Tongue (tissue), 2 donors: ENCODE results near the gene RGS4. TPM values are rescaled to one million over a fixed set of nuclear protein-coding genes. Genes with fewer than 3 reads are reported as not detected.
A peak's percentile ranks its signal among the peaks of the same experiment; 100 is the strongest.
"Not testable (repeated sequence)": the region's sequence is repeated elsewhere in the genome, so short reads cannot be mapped to it uniquely, and the experiment has no call there.

ENCODE experiments used
- DNase-seq: peaks from one replicate; pipeline ENCODE4 v3.0.0-alpha.2; 2015
- total RNA-seq: library from RNA; depleted of rRNA; stranded (reverse); fragments of >200 nt; gene quantifications from one replicate; pipeline ENCODE4 v1.2.3, GENCODE V29; 2014

The RGS4 gene
- total RNA-seq, 1 donor from 2014 or later, result 3.9 TPM

DNA sequence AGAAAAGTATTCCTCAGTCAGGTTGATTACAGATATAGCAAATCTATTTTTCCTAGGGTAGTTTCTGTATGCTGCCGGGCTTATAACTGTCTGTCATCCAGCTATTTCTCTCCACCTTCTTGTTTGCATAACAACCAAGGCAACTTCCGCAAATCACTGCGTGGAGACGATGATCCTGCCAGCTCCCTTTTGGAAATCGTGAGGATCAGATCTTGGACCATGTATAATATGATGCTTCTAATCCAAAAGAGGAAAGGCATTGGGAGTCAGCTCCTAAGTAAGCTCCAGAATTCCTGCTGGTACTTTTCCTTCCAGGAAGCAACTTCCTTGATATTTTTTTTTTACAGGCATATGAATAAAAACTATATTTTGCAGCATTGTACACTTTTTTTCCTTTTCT is 445 bp upstream of the RGS4 start:
- DNase-seq, result peak; percentile 19

- no peak for DNase-seq
Measured at GRCh38 chr1:163069655-163070277, 605 bp downstream of the RGS4 start.

DNA sequence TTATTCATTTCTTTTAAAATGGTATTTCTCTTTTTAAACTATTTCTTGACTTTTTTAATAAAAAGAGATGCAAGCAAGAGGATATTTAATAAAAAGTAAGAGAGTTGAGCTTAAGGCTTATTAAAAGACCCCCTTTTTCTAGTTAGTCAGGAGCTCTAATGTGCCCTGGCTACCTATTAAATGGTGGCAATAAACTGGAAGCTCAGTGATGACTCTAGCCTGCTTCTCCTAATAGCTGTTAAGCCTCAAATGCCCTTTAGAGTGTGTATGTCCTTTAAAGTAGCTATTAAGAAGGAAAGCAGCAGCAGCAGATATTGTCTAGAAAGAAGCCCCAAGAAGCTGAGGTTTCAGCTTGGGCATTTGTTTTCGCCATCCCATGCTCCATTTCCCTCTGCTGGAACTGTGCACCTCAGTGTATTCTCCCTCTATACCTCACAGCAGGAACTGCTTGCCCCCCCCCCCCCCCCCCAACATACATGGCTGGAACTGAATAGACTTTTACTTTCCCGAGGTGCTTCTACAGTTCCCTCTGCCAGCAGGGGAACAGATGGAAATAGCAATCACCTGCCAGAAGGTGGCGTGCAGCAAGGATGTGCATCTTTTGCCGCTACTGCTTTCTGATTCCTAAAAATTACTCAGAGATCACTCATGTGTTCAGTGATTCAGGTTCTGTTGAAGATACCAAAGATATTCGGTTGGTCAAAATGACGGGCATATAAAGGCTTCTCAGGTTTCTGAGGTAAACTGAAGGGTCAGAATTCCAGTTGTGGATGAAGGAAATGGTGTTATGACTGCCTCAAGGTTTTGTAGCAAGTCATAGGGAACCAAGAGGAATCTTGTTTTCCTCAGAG is 2.5 kb downstream of the RGS4 start:
- DNase-seq, result peak; percentile 68

GRCh38 chr1:163072658-163073057 is 3.5 kb downstream of the RGS4 start:
- DNase-seq, result no peak

DNA sequence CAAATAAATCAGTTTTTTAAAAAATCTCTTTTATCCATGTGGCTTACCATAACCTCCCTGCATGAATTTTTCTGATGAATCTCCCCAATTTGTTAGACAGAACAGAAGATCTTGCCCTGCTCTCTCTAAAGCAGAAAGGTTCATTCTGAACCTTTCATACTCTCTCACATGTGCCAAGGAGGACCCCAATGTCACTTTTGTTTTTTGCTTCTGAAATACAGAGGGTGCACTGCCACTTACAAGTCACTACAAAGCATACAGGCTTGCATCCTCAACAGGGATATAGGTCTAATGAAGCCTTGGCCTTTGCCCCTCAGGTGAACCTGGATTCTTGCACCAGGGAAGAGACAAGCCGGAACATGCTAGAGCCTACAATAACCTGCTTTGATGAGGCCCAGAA is 4.8 kb downstream of the RGS4 start:
- no peak for DNase-seq

DNA sequence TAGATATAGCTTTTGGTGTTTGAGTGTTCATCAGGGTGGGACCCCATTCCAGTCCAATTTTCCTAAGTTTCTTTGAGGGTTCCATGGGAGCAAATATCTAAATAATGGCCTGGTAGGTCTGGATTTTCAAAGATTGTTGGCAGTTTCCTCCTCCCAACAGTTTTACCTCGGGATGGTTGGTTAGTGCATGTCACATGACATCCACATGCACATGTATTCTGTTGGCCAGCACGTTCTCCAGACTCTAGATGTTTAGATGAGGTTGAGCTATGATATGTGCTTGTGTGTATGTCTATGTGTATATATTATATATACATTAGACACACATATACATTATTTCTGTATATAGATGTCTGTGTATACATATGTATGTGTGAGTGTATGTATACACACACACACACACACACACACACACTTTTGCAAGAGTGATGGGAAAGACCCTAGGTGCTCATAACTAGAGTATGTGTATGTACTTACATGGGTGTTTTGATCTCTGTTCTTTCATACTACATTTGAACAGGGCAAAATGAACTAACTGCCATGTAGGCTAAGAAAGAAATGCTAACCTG is 5.6 kb downstream of the RGS4 start:
- no peak for DNase-seq

DNA sequence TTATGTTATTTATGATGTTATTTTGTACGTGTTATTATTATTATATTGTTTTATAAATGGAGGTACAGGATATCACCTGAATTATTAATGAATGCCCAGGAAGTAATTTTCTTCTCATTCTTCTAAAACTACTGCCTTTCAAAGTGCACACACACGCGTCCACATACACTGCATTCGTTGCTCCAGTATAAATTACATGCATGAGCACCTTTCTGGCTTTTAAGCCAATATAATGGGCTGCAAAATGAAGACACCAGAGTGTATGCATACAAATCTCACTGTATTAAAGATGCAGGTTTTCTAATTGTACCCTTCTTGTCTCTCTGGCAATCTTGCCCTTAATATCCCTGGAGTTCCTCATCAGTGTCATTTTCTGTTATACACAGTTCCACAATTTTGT is 6.9 kb downstream of the RGS4 start:
- DNase-seq, result no peak

DNA sequence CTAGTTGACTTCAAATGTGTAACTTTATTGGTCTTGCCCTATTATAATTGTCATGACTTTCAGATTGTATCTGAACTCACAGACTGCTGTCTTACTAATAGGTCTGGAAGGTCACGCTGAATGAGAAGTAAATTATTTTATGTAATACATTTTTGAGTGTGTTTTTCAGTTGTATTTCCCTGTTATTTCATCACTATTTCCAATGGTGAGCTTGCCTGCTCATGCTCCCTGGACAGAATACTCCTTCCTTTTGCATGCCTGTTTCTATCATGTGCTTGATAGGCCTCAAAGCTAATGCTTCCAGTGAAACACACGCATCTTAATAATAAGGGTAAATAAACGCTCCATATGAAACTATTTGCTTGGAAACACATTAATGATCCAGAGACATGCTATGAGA is 7.3 kb downstream of the RGS4 start:
- DNase-seq, result no peak

DNA sequence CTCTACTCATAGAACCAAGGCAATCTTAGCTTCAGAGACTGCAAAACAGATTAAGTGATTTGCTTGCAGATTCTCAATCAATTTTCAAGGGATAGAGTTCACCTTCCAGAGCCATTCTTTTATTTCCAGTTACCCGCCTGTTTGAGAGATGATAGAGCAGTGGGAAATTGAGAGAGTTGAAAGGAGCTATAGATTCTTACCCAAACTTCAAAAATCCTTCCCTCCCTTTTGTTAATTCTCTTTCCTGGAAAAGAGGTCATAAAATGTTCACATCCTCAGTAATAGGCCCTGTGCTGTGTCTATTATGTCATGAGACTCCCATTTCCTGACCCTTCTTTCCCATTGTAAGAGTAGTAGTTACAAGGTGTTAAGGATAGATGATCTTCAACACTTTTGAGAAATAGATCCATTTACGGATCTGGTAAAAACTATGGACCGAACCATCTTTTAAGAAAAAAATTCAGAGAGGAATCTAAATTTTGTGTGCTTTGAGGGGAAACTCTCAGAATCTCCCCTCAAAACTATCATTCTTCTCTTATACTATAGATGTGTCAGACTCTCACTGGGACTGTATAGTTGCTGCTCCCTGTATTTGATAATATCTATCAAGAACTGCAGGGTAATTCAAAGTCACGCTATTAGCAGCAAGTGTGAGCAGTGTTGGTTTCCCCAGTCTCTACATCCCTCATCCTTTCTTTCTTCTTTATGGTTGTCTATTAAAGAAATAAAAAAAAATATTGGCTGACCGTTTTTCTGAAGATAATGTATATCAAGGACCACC is 8.0 kb downstream of the RGS4 start:
- no peak for DNase-seq

- DNase-seq, result no peak
Measured at GRCh38 chr1:163082971-163083370, 13.8 kb downstream of the RGS4 start.

DNA sequence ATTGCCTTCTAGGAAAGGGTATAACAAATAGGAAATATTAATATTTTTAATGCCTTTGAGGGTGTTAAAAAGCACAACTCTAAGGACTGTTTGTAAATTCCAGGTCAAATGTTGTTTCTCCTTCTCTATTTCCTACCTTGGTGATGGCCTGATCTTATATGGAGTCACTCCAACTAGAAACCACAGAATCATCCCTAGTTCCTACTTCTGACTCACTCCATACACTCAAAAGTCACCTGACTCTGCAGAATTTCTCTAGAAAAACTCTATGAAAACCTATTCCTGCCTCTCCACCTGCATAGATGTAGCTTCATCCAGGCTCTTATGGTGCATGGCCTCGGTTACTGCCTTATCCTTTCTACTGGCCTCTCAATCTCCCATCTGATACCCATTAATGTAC is 14.5 kb downstream of the RGS4 start:
- no peak for DNase-seq

DNA sequence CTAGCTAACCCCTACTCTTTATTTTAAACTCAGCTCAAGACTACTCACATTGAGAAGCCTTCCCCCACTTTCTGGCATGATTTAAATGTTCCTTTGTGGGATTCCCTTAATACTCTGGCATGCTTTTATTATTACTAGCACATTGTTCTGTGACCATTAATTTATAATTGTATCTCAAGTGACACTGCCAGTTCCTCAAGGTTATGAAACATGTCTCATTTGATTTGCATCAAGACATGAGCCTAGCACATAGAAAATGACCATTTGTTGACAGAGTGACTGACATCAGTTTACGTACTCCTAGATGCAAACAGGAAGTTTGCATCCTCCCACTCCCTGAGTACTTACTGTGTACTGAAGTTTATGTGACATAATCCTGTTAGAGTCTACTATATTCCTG is 15.2 kb downstream of the RGS4 start:
- DNase-seq, result no peak

DNA sequence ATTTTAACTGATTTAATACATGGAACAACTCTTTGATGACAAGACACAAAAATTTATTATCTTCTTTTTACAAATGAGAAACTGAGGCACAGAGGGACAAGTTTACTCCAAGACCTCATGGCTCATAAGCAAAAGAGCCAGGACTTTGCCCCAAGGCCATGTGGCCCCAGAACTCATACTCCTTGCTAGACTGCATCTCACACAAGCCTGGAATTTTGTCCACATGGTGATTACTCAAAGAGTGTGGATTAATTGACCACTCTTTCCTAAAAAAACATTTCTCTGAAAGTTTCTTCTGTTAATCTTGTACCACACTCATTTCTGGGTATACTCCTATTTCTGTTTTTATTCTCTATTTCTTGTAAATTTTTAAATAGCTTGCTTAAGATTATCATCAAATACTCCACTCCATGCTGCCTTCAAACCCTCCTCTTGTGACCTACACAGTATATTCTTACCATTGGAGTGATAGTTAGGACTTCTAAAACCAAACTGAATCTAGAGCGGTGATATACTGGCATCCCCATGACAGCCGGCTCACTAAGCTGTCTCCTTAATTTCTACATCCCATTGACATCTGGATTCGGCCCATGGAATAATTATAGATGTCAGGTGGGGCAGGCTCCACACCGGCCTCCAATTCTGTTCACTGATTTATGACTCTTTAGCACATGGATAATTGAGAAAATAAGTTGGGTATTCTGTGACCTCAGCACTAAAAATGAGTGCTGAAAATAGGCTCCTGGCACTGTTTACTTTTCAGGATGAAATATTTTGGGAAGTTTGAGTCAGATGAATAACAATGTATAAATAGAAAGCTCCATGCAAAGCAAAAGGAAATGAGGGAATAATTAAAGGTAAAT is 16.1 kb downstream of the RGS4 start:
- no peak for DNase-seq

GRCh38 chr1:163085904-163086268 is 16.7 kb downstream of the RGS4 start:
- no peak for DNase-seq

- not testable (repeated sequence) for DNase-seq
Measured at GRCh38 chr1:163089117-163089516, 20.0 kb downstream of the RGS4 start.

DNA sequence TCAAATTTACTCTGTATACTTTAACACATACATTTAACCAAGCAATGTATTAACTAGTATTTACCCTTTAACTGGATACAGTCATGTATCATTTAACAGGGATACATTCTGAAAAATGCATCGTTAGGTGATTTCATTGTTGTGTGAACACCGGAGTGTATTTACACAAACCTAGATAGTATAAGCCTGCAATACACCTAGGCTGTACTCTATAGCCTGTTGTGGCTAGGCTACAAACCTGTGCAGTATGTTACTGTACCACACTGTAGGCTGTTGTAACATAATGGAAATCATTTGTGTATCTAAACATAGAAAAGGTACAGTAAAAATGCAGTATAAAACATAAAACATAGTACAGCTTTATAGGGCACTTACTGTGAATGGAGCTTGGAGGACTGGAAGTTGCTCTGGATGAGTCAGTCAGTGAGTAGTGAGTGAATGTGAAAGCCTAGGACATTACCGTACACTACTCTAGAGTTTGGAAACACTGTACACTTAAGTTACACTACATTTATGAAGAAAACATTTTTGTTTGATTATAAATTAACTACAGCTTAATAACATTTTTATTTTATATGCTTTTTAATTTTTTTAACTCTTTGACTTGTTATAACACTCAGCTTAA is 21.3 kb downstream of the RGS4 start:
- DNase-seq, result no peak

GRCh38 chr1:163093169-163093568 is 24.0 kb downstream of the RGS4 start:
- no peak for DNase-seq

DNA sequence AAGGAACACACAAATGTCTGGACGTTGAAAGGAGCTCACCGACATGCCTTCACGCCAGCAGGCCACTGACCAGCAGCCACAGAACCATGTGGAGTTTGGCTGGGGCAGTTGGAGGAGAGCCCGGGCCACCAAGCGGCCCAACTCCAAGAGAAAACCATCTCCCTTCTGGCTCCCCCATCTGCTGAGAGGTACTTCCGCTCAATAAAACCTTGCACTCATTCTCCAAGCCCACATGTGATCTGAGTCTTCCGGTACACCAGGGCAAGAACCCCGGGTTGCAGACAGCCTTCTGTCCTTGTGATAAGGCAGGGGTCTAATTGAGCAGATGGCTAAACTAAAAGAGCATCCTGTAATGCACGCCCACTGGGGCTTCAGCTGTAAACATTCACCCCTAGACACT is 24.4 kb downstream of the RGS4 start:
- no peak for DNase-seq

DNA sequence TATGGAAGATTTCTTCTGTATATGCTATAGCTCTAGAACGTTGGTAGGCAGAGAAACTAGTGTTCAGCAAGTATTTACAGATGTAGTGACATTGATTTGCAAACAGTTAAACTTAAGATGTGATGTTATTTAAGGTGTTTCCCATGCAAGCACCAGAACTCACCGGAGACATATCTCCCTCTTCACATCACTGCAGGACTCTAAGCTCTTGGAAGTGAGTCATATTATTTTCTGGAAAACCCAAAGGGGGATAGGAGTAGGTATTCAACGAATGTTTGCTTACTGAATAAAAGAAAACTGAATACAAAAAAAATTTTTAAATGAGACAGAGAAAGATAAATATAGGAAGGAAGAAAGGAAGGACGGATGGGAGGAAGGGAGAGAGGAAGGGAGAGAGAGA is 25.0 kb downstream of the RGS4 start:
- DNase-seq, result no peak

- no peak for DNase-seq
Measured at GRCh38 chr1:163094589-163094988, 25.4 kb downstream of the RGS4 start.

- no peak for DNase-seq
Measured at GRCh38 chr1:163095213-163095612, 26.1 kb downstream of the RGS4 start.
